Measurements from ENCODE around the gene RAB11FIP3. TPM values are rescaled to one million over a fixed set of nuclear protein-coding genes. Genes with fewer than 3 reads are reported as not detected.
A peak's percentile ranks its signal among the peaks of the same experiment; 100 is the strongest.

Gene RAB11FIP3
- total RNA-seq, 2 donors from 2014 or later = 19.9 to 43.8 TPM

- H3K4me1 ChIP-seq = peaks cover 0 to 46% of the 10 kb centered on the region in 2 donors
- H3K27ac ChIP-seq = peak within 1 kb of the TSS; percentile 96 to 98
- DNase-seq (ENCODE audit: low spot score) = peak; percentile 86
- H3K36me3 ChIP-seq = no peaks in the 10 kb centered on the region
- H3K9me3 ChIP-seq = no peaks in the 10 kb centered on the region
- peak in 1 of 2 donors; percentile 8 for TF ChIP-seq CTCF (IDR thresholded peaks at IDR 0.05)
- H3K4me3 ChIP-seq = peak within 1 kb of the TSS; percentile 60 to 79
- H3K27me3 ChIP-seq = no peaks in the 10 kb centered on the region
These were observed 101.8 kb downstream of the RAB11FIP3 start, which contains the start of gene CAPN15 for GRCh38 chr16:527015-527903. TSS of gene CAPN15 (plus strand) at chr16:527712. CDS start at chr16:546839, 19,127 bp downstream.

- H3K27me3 ChIP-seq = no peaks in the 10 kb centered on the region
- no peak for TF ChIP-seq CTCF (IDR thresholded peaks at IDR 0.05)
- DNase-seq (ENCODE audit: low spot score) = peak; percentile 67
- peaks cover 0 to 49% of the 10 kb centered on the region in 2 donors for H3K4me1 ChIP-seq
- peak overlapping the region; percentile 60 to 79 for H3K4me3 ChIP-seq
- H3K27ac ChIP-seq = peak overlapping the region; percentile 63 to 71
- no peaks in the 10 kb centered on the region for H3K9me3 ChIP-seq
- no peaks in the 10 kb centered on the region for H3K36me3 ChIP-seq
These were observed 102.9 kb downstream of the RAB11FIP3 start for GRCh38 chr16:528111-529011.

- Histone ChIP-seq H3K9me3 (no peaks in the 10 kb centered on the region), H3K36me3 (no peaks in the 10 kb centered on the region), H3K4me3 (peak overlapping the region; percentile 60 to 79), H3K27ac (peak overlapping the region; percentile 63 to 71), H3K27me3 (no peaks in the 10 kb centered on the region), H3K4me1 (peaks cover 0 to 55% of the 10 kb centered on the region in 2 donors)
- TF ChIP-seq CTCF (IDR thresholded peaks at IDR 0.05) = no peak
- DNase-seq (ENCODE audit: low spot score) = no peak
These were observed 103.6 kb downstream of the RAB11FIP3 start for GRCh38 chr16:529012-529575.

- no peaks in the 10 kb centered on the region for H3K27me3 ChIP-seq
- no peak for DNase-seq (ENCODE audit: low spot score)
- no peak overlapping the region for H3K4me3 ChIP-seq
- no peaks in the 10 kb centered on the region for H3K9me3 ChIP-seq
- H3K4me1 ChIP-seq = peaks cover 0 to 54% of the 10 kb centered on the region in 2 donors
- no peak overlapping the region for H3K27ac ChIP-seq
- no peak for TF ChIP-seq CTCF (IDR thresholded peaks at IDR 0.05)
- no peaks in the 10 kb centered on the region for H3K36me3 ChIP-seq
These were observed 104.8 kb downstream of the RAB11FIP3 start for GRCh38 chr16:530111-530817.

Measured in right atrium auricular region (tissue), 2 donors.